ENCODE data around the gene AHCY. TPM values are rescaled to one million over a fixed set of nuclear protein-coding genes. Genes with fewer than 3 reads are reported as not detected.

AHCY gene
- total RNA-seq, 1 donor from 2014 or later = 199 TPM

DNA sequence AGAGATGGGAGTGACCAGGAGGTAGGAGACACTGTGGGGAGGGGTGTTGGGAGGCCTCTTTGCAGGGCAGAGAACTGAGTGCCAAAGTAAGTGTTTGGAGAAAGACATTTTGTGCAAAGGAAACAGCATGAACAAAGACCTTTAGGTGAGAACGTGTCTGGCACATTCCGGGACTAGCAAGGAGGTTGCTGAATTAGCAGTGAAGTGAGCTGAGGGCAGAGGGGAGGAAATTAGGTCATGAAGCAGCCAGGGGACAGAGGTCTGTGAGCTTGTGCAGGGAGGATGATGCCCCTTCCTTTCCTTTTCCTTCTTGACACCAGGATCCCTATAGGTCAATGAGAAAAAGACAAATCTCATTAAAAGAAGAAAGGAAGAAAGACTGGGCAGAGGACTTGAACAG is 21.4 kb upstream of the AHCY start:
- Histone ChIP-seq H3K27me3 (ENCODE audit: control insufficient read depth, insufficient read depth, low read length) (no peaks in the 10 kb centered on the region), H3K36me3 (ENCODE audit: control insufficient read depth, insufficient read depth, low read length) (no peaks in the 10 kb centered on the region), H3K4me3 (ENCODE audit: low read depth, low read length) (no peak overlapping the region)
- TF ChIP-seq, protein P1, sequence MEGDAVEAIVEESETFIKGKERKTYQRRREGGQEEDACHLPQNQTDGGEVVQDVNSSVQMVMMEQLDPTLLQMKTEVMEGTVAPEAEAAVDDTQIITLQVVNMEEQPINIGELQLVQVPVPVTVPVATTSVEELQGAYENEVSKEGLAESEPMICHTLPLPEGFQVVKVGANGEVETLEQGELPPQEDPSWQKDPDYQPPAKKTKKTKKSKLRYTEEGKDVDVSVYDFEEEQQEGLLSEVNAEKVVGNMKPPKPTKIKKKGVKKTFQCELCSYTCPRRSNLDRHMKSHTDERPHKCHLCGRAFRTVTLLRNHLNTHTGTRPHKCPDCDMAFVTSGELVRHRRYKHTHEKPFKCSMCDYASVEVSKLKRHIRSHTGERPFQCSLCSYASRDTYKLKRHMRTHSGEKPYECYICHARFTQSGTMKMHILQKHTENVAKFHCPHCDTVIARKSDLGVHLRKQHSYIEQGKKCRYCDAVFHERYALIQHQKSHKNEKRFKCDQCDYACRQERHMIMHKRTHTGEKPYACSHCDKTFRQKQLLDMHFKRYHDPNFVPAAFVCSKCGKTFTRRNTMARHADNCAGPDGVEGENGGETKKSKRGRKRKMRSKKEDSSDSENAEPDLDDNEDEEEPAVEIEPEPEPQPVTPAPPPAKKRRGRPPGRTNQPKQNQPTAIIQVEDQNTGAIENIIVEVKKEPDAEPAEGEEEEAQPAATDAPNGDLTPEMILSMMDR (IDR thresholded peaks at IDR 0.05; ENCODE audit: insufficient read depth, low read length, poor library complexity, severe bottlenecking) = no peak
- no peak for DNase-seq (ENCODE audit: low read depth)

DNA sequence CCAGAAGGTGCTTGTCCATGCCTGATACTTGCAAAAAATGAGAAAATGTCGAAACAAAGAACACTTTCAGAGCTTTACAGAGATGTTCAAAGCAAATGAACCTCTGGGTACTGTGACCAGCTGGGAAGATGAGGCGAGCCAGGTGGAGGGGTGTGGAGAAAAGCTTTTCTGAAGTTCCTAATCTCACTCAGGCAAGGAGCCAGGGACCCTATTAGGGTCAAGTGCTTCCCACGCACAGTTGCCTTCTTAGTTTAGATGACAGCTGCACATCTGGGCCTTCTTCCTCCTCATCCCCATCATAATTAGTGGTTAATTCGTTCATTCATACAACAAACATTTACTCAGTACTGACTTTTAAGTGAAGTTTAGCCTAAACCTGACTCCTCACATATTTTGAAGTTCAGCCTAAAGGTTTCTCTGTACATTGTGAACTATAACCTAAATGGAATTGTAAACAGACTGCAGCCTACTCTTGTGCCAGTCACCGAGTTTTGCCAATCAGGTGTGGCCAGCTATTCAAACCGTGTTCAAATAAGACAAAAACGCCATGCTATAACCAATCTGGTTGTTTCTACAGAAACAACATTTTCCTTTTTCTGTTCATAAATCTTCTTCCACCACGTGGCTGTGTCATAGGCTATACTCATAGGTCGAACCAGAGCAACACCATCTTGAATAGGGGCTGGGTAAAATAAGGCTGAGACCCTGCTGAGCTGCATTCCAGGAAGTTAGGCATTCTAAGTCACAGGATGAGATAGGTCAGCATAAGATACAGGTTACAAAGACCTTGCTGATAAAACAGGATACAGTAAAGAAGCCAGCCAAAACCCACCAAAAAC is 19.3 kb upstream of the AHCY start:
- TF ChIP-seq, protein P1 (IDR thresholded peaks at IDR 0.05; ENCODE audit: insufficient read depth, low read length, poor library complexity, severe bottlenecking) = no peak
- H3K36me3 ChIP-seq (ENCODE audit: control insufficient read depth, insufficient read depth, low read length) = no peaks in the 10 kb centered on the region
- no peaks in the 10 kb centered on the region for H3K27me3 ChIP-seq (ENCODE audit: control insufficient read depth, insufficient read depth, low read length)
- no peak overlapping the region for H3K4me3 ChIP-seq (ENCODE audit: low read depth, low read length)
- DNase-seq (ENCODE audit: low read depth) = no peak

DNA sequence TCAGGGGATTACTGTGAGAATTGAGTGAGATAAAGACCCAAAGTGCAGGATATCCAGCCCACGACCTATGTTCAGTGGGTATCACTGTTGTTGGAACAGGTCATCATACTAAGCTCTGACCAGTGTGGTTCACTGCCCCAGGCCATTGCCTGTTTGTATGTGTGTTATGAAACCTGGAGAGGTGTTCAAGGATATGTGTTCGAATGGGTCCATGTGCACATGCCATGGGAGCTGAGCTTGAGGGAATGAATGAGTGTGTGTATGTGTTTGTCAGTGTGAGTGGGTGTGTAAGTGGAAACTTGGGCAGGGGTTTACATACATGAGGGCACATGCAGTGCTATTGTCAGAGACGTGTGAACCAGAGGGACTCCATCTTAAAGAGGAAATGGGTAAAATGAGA is 17.7 kb upstream of the AHCY start:
- Histone ChIP-seq H3K36me3 (ENCODE audit: control insufficient read depth, insufficient read depth, low read length) (no peaks in the 10 kb centered on the region), H3K27me3 (ENCODE audit: control insufficient read depth, insufficient read depth, low read length) (no peaks in the 10 kb centered on the region), H3K4me3 (ENCODE audit: low read depth, low read length) (no peak overlapping the region)
- no peak for DNase-seq (ENCODE audit: low read depth)
- TF ChIP-seq, protein P1 (IDR thresholded peaks at IDR 0.05; ENCODE audit: insufficient read depth, low read length, poor library complexity, severe bottlenecking) = no peak

DNA sequence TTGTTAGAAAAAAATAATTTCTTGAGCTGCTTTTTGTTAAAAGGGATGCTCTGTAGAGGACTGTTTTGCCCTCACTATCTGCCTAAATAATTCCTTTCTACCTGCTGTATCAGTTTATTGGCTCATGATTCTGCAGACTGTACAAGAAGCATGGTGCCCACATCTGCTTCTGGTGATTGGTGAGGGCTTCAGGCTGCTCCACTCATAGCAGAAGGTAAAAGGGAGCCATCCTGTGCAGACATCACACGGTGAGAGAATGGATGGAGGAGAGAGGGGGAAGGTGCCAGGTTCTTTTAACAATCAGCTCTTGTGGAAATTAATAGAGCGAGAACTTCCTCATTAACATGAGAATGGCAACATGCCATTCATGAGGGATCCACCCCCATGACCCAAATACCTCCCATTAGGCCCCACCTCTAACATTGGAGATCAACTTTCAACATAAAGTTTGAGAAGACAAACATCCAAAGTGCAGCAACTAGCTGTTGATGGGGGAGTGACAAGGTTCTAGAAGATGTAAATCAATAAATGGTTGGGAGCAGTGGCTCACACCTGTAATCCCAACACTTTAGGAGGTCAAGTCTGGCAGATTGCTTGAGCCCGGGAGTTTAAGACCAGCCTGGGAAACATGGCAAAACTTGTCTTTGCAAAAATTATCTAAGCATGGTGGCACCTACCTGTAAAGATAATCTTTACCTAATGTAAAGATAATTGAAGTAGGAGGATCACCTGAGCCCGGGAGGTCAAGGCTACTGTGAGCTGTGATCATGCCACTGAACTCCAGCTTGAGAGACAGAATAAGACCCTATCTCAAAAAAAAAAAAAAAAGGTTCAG is 15.7 kb upstream of the AHCY start:
- Histone ChIP-seq H3K4me3 (ENCODE audit: low read depth, low read length) (no peak overlapping the region), H3K27me3 (ENCODE audit: control insufficient read depth, insufficient read depth, low read length) (no peaks in the 10 kb centered on the region), H3K36me3 (ENCODE audit: control insufficient read depth, insufficient read depth, low read length) (no peaks in the 10 kb centered on the region)
- no peak for DNase-seq (ENCODE audit: low read depth)
- TF ChIP-seq, protein P1 (IDR thresholded peaks at IDR 0.05; ENCODE audit: insufficient read depth, low read length, poor library complexity, severe bottlenecking) = no peak

DNA sequence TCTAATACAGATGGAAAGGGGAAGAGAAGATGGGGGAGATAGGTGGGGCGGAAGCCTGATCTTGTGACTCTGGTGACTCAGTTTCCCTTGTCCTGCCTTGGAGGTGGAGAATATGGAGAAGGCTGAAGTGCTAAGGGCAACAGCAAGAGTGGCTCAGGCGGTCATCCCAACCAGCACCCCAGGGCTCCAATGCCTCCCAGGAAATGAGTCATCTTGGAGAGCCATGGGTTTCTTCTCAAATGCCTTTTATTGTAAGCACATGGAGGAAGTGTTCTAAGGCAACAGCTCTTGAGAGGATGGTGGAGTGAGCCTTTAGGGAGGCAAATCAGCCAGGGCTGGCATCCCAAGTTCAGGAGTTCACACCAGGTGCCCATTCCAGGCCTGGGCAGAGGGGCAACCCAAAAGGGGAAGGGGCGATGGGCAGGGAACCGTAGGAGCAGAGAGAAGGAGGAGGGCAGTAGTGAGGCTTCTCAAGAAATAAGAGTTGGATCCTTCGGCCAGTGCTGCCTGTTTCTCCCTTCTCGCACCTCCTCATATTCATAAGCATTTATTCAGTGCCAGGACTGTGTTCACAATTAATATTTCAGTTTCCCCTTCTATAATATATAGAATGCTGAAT is 13.2 kb upstream of the AHCY start:
- TF ChIP-seq, protein P1 (IDR thresholded peaks at IDR 0.05; ENCODE audit: insufficient read depth, low read length, poor library complexity, severe bottlenecking) = no peak
- DNase-seq (ENCODE audit: low read depth) = no peak
- Histone ChIP-seq H3K27me3 (ENCODE audit: control insufficient read depth, insufficient read depth, low read length) (peaks cover 7% of the 10 kb centered on the region), H3K36me3 (ENCODE audit: control insufficient read depth, insufficient read depth, low read length) (no peaks in the 10 kb centered on the region), H3K4me3 (ENCODE audit: low read depth, low read length) (no peak overlapping the region)

All from kidney epithelial cell (primary cell).